H1 (cell line): ENCODE data around the gene SMYD3. TPM values are rescaled to one million over a fixed set of nuclear protein-coding genes. Genes with fewer than 3 reads are reported as not detected.

Experiments
- BACH1 ChIP-seq: IDR thresholded peaks from 2 replicates; pipeline ENCODE4 v1.6.1; 2012; ENCODE audit warnings: low read length, improper control_type of control experiment
- CBX8 ChIP-seq: fragments of 300-800, 300-1000 bp; sonication (generic); IDR thresholded peaks from 2 replicates; pipeline ENCODE4 v1.7.1; 2016; ENCODE audit warnings: low read depth, low read length, borderline replicate concordance
- CREB1 ChIP-seq: IDR thresholded peaks from 2 replicates; pipeline ENCODE4 v1.6.1; 2012; ENCODE audit warnings: inconsistent platforms
- JUND ChIP-seq: IDR thresholded peaks from 2 replicates; pipeline ENCODE4 v1.6.1; 2011; ENCODE audit warnings: mild to moderate bottlenecking, improper control_type of control experiment, low read length
- MAFK ChIP-seq: IDR thresholded peaks from 2 replicates; pipeline ENCODE4 v1.6.1; 2012; ENCODE audit warnings: low read depth, mild to moderate bottlenecking, improper control_type of control experiment, low read length
- NRF1 ChIP-seq: IDR thresholded peaks from 2 replicates; pipeline ENCODE4 v1.6.1; 2011; ENCODE audit warnings: mild to moderate bottlenecking, low read depth, low read length, improper control_type of control experiment
- SP1 ChIP-seq: IDR thresholded peaks from 2 replicates; pipeline ENCODE4 v1.6.1; 2011; ENCODE audit warnings: low read depth, low read length
- SP2 ChIP-seq: IDR thresholded peaks from 2 replicates; pipeline ENCODE4 v1.6.1; 2012; ENCODE audit warnings: mild to moderate bottlenecking, low read length, inconsistent platforms
- SP4 ChIP-seq: IDR thresholded peaks from 2 replicates; pipeline ENCODE4 v1.6.1; 2012; ENCODE audit warnings: low read length, inconsistent platforms
- SRF ChIP-seq: IDR thresholded peaks from 2 replicates; pipeline ENCODE4 v1.6.1; 2011; ENCODE audit warnings: mild to moderate bottlenecking, low read depth, low read length, moderate library complexity
- polyA plus RNA-seq, 7 experiments: library from polyadenylated mRNA; depleted of rRNA in 3 of 7; stranded (reverse) in 5 of 7; unstranded in 2 of 7; fragments of >200 nt in 5 of 7; fragments of 200-250 nt in 2 of 7; gene quantifications; 1 replicate in 5 of 7; 2 replicates in 1 of 7; 4 replicates in 1 of 7; pipeline versions ENCODE4 v1.2.1 to v1.2.3, GENCODE V29; 2011 to 2013; ENCODE audit warnings: missing spikeins in 2 of 7, mixed read lengths in 2 of 7
- total RNA-seq: library from RNA; stranded (reverse); fragmentation: NEBNext Ultra II Directional; extraction: Animal tissue kit (Norgen Biotek cat#: 25700); gene quantifications from 2 replicates; pipeline ENCODE4 v1.2.1, GENCODE V29; 2021
- TF ChIP-seq, protein P1 (sequence below): fragments of 300-600 bp; sonication (generic); IDR thresholded peaks from 2 replicates; pipeline ENCODE4 v1.7.1; 2012; ENCODE audit warnings: low read length, moderate library complexity, mild to moderate bottlenecking, inconsistent platforms; ENCODE audit not compliant: insufficient replicate concordance

The SMYD3 gene
- total and polyA plus RNA-seq, 2 of the 8 experiments (the other 6 are each of a cell fraction or from before 2014, with no cell fraction given): 17.3 to 25.4 TPM

DNA sequence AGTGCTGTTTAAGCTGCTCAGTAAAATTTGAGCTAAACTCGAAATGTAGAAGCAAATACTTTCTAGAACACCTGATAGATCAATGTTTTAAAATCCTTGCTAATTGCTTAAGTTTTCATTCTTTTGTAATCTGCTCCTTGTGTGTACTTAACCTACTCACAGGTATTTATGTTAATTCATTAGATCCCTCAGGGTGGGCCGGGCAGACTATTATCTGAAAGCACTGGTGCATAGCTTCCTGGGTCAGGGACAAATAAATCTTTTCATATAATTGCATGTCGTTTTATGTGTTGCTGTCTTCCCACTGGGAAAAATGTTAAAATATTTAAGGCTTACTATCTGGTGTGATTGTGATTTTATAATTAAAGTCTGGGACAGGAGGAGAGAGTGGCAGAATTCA, 440.5 kb downstream of the SMYD3 start (continued):
- TF ChIP-seq, protein P1, sequence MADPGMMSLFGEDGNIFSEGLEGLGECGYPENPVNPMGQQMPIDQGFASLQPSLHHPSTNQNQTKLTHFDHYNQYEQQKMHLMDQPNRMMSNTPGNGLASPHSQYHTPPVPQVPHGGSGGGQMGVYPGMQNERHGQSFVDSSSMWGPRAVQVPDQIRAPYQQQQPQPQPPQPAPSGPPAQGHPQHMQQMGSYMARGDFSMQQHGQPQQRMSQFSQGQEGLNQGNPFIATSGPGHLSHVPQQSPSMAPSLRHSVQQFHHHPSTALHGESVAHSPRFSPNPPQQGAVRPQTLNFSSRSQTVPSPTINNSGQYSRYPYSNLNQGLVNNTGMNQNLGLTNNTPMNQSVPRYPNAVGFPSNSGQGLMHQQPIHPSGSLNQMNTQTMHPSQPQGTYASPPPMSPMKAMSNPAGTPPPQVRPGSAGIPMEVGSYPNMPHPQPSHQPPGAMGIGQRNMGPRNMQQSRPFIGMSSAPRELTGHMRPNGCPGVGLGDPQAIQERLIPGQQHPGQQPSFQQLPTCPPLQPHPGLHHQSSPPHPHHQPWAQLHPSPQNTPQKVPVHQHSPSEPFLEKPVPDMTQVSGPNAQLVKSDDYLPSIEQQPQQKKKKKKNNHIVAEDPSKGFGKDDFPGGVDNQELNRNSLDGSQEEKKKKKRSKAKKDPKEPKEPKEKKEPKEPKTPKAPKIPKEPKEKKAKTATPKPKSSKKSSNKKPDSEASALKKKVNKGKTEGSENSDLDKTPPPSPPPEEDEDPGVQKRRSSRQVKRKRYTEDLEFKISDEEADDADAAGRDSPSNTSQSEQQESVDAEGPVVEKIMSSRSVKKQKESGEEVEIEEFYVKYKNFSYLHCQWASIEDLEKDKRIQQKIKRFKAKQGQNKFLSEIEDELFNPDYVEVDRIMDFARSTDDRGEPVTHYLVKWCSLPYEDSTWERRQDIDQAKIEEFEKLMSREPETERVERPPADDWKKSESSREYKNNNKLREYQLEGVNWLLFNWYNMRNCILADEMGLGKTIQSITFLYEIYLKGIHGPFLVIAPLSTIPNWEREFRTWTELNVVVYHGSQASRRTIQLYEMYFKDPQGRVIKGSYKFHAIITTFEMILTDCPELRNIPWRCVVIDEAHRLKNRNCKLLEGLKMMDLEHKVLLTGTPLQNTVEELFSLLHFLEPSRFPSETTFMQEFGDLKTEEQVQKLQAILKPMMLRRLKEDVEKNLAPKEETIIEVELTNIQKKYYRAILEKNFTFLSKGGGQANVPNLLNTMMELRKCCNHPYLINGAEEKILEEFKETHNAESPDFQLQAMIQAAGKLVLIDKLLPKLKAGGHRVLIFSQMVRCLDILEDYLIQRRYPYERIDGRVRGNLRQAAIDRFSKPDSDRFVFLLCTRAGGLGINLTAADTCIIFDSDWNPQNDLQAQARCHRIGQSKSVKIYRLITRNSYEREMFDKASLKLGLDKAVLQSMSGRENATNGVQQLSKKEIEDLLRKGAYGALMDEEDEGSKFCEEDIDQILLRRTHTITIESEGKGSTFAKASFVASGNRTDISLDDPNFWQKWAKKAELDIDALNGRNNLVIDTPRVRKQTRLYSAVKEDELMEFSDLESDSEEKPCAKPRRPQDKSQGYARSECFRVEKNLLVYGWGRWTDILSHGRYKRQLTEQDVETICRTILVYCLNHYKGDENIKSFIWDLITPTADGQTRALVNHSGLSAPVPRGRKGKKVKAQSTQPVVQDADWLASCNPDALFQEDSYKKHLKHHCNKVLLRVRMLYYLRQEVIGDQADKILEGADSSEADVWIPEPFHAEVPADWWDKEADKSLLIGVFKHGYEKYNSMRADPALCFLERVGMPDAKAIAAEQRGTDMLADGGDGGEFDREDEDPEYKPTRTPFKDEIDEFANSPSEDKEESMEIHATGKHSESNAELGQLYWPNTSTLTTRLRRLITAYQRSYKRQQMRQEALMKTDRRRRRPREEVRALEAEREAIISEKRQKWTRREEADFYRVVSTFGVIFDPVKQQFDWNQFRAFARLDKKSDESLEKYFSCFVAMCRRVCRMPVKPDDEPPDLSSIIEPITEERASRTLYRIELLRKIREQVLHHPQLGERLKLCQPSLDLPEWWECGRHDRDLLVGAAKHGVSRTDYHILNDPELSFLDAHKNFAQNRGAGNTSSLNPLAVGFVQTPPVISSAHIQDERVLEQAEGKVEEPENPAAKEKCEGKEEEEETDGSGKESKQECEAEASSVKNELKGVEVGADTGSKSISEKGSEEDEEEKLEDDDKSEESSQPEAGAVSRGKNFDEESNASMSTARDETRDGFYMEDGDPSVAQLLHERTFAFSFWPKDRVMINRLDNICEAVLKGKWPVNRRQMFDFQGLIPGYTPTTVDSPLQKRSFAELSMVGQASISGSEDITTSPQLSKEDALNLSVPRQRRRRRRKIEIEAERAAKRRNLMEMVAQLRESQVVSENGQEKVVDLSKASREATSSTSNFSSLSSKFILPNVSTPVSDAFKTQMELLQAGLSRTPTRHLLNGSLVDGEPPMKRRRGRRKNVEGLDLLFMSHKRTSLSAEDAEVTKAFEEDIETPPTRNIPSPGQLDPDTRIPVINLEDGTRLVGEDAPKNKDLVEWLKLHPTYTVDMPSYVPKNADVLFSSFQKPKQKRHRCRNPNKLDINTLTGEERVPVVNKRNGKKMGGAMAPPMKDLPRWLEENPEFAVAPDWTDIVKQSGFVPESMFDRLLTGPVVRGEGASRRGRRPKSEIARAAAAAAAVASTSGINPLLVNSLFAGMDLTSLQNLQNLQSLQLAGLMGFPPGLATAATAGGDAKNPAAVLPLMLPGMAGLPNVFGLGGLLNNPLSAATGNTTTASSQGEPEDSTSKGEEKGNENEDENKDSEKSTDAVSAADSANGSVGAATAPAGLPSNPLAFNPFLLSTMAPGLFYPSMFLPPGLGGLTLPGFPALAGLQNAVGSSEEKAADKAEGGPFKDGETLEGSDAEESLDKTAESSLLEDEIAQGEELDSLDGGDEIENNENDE: no peak
- no peak for TF ChIP-seq CBX8
- no peak for TF ChIP-seq SP4
- TF ChIP-seq CREB1: no peak
- no peak for TF ChIP-seq SP2
- no peak for TF ChIP-seq JUND
- TF ChIP-seq BACH1: no peak
- TF ChIP-seq NRF1: no peak
- no peak for TF ChIP-seq MAFK
- TF ChIP-seq SRF: no peak
- no peak for TF ChIP-seq SP1
